Neutrophil (primary cell): ENCODE results near the gene ANKDD1B.

Experiments used
- H3K27ac ChIP-seq: fragments of 200-600 bp; sonication (generic); 2 replicates; pipeline ENCODE4 v1.5.1; 2016; ENCODE audit warnings: mild to moderate bottlenecking, moderate library complexity
- H3K27me3 ChIP-seq: fragments of 200-600 bp; sonication (generic); 2 replicates; pipeline ENCODE4 v1.6.0; 2016; ENCODE audit warnings: mild to moderate bottlenecking
- H3K36me3 ChIP-seq: fragments of 200-600 bp; sonication (generic); 2 replicates; pipeline ENCODE4 v1.5.1; 2017
- H3K4me1 ChIP-seq, 2 experiments: fragments of 200-600 bp in 1 of 2; sonication (generic) in 1 of 2; 1 replicate in 1 of 2; 2 replicates in 1 of 2; pipeline versions ENCODE4 v1.5.1 to v1.6.1; 2013 to 2016; ENCODE audit warnings: low read depth in 1 of 2, low read length in 1 of 2, mild to moderate bottlenecking in 1 of 2, moderate library complexity in 1 of 2; ENCODE audit not compliant: control insufficient read depth in 1 of 2, insufficient read depth in 1 of 2
- H3K4me3 ChIP-seq, 2 experiments: fragments of 200-600 bp in 1 of 2; sonication (generic) in 1 of 2; 1 replicate in 1 of 2; 2 replicates in 1 of 2; pipeline ENCODE4 v1.5.1; 2013 to 2016; ENCODE audit warnings: low read depth in 1 of 2, low read length in 1 of 2, mild to moderate bottlenecking in 1 of 2, moderate library complexity in 1 of 2
- H3K9me3 ChIP-seq: fragments of 200-600 bp; sonication (generic); 2 replicates; pipeline ENCODE4 v1.5.1; 2016
- TF ChIP-seq, protein P1 (sequence below): fragments of 200-600 bp; sonication (generic); IDR thresholded peaks from 2 replicates; pipeline ENCODE4 v1.5.1; 2016; ENCODE audit warnings: antibody characterized with exemption

ANKDD1B gene

DNA sequence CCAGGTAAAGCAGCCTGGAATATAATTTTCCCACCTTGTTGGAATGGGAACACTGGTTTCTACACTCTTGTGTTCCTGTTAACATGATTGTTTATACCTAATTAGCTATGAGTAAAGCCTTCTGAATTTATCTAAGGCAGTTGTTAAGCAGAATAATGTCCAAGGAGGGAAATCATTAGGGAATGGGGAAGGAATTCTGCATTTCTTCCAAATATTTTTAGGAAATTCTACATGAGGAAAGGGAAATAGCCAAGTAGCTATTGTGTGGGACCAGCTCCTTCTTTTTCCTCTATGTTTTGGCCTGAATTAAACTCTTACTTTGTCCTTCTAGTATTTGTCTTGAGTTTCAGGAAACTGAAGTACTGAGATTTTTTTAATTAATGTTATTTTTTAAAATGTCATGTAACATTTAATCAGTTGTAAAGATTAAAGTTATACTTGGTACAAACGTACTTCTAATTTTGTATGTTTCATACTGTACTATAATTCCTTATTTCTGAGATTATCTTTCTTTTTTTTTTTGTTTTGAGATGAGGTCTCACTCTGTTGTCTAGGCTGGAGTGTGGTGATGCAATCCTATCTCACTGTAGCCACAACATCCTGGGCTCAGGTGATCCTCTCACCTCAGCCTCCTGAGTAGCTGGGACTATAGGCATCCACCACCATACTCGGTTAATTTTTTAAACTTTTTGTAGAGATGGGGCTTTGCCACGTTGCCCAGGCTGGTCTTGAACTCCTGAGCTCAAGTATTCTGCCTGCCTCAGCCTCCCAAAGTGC lies 28.5 kb downstream of the ANKDD1B start:
- no peaks in the 10 kb centered on the region for H3K36me3 ChIP-seq
- no peaks in the 10 kb centered on the region for H3K27me3 ChIP-seq
- TF ChIP-seq, protein P1, sequence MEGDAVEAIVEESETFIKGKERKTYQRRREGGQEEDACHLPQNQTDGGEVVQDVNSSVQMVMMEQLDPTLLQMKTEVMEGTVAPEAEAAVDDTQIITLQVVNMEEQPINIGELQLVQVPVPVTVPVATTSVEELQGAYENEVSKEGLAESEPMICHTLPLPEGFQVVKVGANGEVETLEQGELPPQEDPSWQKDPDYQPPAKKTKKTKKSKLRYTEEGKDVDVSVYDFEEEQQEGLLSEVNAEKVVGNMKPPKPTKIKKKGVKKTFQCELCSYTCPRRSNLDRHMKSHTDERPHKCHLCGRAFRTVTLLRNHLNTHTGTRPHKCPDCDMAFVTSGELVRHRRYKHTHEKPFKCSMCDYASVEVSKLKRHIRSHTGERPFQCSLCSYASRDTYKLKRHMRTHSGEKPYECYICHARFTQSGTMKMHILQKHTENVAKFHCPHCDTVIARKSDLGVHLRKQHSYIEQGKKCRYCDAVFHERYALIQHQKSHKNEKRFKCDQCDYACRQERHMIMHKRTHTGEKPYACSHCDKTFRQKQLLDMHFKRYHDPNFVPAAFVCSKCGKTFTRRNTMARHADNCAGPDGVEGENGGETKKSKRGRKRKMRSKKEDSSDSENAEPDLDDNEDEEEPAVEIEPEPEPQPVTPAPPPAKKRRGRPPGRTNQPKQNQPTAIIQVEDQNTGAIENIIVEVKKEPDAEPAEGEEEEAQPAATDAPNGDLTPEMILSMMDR: no peak
- H3K4me1 ChIP-seq: no peaks in the 10 kb centered on the region
- H3K27ac ChIP-seq: no peak overlapping the region
- H3K4me3 ChIP-seq: no peak overlapping the region
- H3K9me3 ChIP-seq: no peaks in the 10 kb centered on the region

GRCh38 chr5:75640395-75640794 lies 29.1 kb downstream of the ANKDD1B start:
- no peak overlapping the region for H3K27ac ChIP-seq

GRCh38 chr5:75640826-75641225 lies 29.6 kb downstream of the ANKDD1B start:
- no peaks in the 10 kb centered on the region for H3K36me3 ChIP-seq
- TF ChIP-seq, protein P1: no peak
- H3K27me3 ChIP-seq: no peaks in the 10 kb centered on the region
- H3K4me1 ChIP-seq: no peaks in the 10 kb centered on the region
- H3K9me3 ChIP-seq: no peaks in the 10 kb centered on the region
- H3K4me3 ChIP-seq: no peak overlapping the region
- no peak overlapping the region for H3K27ac ChIP-seq

More at GRCh38 chr5:75640395-75640794, 29.1 kb downstream of the ANKDD1B start:
- H3K27me3 ChIP-seq: no peaks in the 10 kb centered on the region
- no peaks in the 10 kb centered on the region for H3K36me3 ChIP-seq
- H3K9me3 ChIP-seq: no peaks in the 10 kb centered on the region
- no peak overlapping the region for H3K4me3 ChIP-seq
- no peaks in the 10 kb centered on the region for H3K4me1 ChIP-seq
- TF ChIP-seq, protein P1: no peak

GRCh38 chr5:75648712-75649111 lies 37.5 kb downstream of the ANKDD1B start:
- H3K27me3 ChIP-seq: no peaks in the 10 kb centered on the region

GRCh38 chr5:75651575-75652238 lies 40.5 kb downstream of the ANKDD1B start:
- Histone ChIP-seq H3K36me3 (no peaks in the 10 kb centered on the region), H3K9me3 (no peaks in the 10 kb centered on the region), H3K4me1 (no peaks in the 10 kb centered on the region), H3K27ac (no peak overlapping the region), H3K27me3 (no peaks in the 10 kb centered on the region), H3K4me3 (no peak overlapping the region)
- TF ChIP-seq, protein P1: no peak

More at GRCh38 chr5:75648712-75649111, 37.5 kb downstream of the ANKDD1B start:
- H3K27ac ChIP-seq: no peak overlapping the region
- H3K9me3 ChIP-seq: no peaks in the 10 kb centered on the region
- TF ChIP-seq, protein P1: no peak
- no peaks in the 10 kb centered on the region for H3K4me1 ChIP-seq
- H3K36me3 ChIP-seq: no peaks in the 10 kb centered on the region
- H3K4me3 ChIP-seq: no peak overlapping the region
